Measurements from ENCODE around the gene PTPN1. TPM values are rescaled to one million over a fixed set of nuclear protein-coding genes. Genes with fewer than 3 reads are reported as not detected.
A peak's percentile ranks its signal among the peaks of the same experiment; 100 is the strongest.

Gene PTPN1
- total and polyA plus RNA-seq, 2 experiments from 2014 or later, result 19.4 to 29.4 TPM

DNA sequence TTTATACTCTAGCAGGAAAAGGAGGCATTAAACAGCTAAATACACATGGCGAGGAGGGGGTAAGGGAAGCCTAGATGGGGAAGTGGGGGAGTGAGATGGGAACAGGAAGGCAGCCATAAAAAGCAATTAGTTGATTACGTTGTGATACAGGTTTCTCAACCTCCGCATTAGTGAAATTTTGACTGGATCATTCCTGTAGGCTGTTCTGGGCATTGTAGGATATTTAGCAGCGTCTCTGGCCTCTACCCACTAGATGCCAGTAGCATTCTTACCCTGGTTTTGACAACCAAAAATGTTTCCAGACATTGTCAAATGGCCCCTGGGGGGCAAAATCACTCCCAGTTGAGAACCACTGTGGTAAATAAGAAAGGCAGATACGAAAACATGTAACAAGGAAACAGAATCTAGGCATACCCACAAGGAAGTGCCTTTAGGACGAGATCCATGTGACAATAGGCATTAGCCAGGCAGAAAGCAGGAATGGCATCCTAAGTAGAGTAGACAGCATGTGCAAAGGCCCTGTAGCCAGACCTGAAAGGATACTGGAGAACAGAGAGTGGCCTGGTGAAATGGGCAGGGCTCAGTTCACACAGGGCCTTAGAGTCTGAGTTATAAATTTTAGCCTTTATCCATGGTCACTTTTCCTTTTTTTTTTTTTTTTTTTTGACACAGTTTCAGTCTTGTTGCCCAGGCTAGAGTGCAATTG, 25.8 kb upstream of the PTPN1 start:
- DNase-seq (ENCODE audit: low read depth in 1 of 2, low spot score in 1 of 2), result no peak

DNA sequence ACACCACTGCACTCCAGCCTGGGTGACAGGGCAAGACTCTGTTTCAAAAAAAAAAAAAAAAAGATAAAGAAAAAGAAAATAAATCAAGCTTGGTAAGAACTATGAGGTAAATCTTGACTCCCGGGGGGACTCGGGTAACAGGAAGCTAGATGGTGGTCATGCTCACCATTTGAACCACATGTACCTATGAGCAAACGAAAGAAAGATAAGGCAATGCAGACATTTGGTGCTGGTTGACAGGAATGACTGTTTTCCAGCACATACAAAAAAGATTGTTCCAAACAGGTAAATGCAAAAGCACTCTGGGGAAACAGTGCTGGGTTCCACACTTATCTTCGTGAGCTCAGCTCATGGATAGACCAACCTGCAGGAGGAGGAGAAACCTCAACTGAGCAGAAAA, 22.8 kb upstream of the PTPN1 start:
- Histone ChIP-seq H3K9me3 (ENCODE audit: low read depth) (no peaks in the 10 kb centered on the region), H3K4me1 (ENCODE audit: low read depth) (no peaks in the 10 kb centered on the region)
- TF ChIP-seq, protein P1, sequence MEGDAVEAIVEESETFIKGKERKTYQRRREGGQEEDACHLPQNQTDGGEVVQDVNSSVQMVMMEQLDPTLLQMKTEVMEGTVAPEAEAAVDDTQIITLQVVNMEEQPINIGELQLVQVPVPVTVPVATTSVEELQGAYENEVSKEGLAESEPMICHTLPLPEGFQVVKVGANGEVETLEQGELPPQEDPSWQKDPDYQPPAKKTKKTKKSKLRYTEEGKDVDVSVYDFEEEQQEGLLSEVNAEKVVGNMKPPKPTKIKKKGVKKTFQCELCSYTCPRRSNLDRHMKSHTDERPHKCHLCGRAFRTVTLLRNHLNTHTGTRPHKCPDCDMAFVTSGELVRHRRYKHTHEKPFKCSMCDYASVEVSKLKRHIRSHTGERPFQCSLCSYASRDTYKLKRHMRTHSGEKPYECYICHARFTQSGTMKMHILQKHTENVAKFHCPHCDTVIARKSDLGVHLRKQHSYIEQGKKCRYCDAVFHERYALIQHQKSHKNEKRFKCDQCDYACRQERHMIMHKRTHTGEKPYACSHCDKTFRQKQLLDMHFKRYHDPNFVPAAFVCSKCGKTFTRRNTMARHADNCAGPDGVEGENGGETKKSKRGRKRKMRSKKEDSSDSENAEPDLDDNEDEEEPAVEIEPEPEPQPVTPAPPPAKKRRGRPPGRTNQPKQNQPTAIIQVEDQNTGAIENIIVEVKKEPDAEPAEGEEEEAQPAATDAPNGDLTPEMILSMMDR (IDR thresholded peaks at IDR 0.05; ENCODE audit: low read depth, low read length), result no peak

More for the DNA sequence above, 25.8 kb upstream of the PTPN1 start:
- Histone ChIP-seq H3K27ac (no peak overlapping the region), H3K4me3 (no peak overlapping the region), H3K36me3 (no peaks in the 10 kb centered on the region), H3K9me3 (ENCODE audit: low read depth) (no peaks in the 10 kb centered on the region), H3K4me1 (ENCODE audit: low read depth) (no peaks in the 10 kb centered on the region), H3K27me3 (no peaks in the 10 kb centered on the region)
- TF ChIP-seq, protein P1 (IDR thresholded peaks at IDR 0.05; ENCODE audit: low read depth, low read length), result no peak

GRCh38 chr20:50488236-50488806, 21.9 kb upstream of the PTPN1 start:
- Histone ChIP-seq H3K27me3 (no peaks in the 10 kb centered on the region), H3K36me3 (no peaks in the 10 kb centered on the region), H3K9me3 (ENCODE audit: low read depth) (no peaks in the 10 kb centered on the region), H3K27ac (no peak overlapping the region), H3K4me3 (no peak overlapping the region), H3K4me1 (ENCODE audit: low read depth) (no peaks in the 10 kb centered on the region)
- no peak for DNase-seq (ENCODE audit: low read depth in 1 of 2, low spot score in 1 of 2)
- TF ChIP-seq, protein P1 (IDR thresholded peaks at IDR 0.05; ENCODE audit: low read depth, low read length), result no peak

More for the DNA sequence above, 22.8 kb upstream of the PTPN1 start:
- Histone ChIP-seq H3K4me3 (no peak overlapping the region), H3K27me3 (no peaks in the 10 kb centered on the region), H3K27ac (no peak overlapping the region), H3K36me3 (no peaks in the 10 kb centered on the region)
- DNase-seq (ENCODE audit: low read depth in 1 of 2, low spot score in 1 of 2), result no peak

GRCh38 chr20:50491168-50491567, 19.0 kb upstream of the PTPN1 start:
- Histone ChIP-seq H3K36me3 (no peaks in the 10 kb centered on the region), H3K27ac (no peak overlapping the region), H3K9me3 (ENCODE audit: low read depth) (no peaks in the 10 kb centered on the region), H3K4me3 (no peak overlapping the region), H3K27me3 (no peaks in the 10 kb centered on the region), H3K4me1 (ENCODE audit: low read depth) (no peaks in the 10 kb centered on the region)
- DNase-seq (ENCODE audit: low read depth in 1 of 2, low spot score in 1 of 2), result no peak
- TF ChIP-seq, protein P1 (IDR thresholded peaks at IDR 0.05; ENCODE audit: low read depth, low read length), result no peak

- no peaks in the 10 kb centered on the region for H3K27me3 ChIP-seq
- H3K27ac ChIP-seq, result no peak overlapping the region
Observed at GRCh38 chr20:50491926-50492634, 18.1 kb upstream of the PTPN1 start.

More at GRCh38 chr20:50491926-50492634, 18.1 kb upstream of the PTPN1 start:
- no peaks in the 10 kb centered on the region for H3K9me3 ChIP-seq (ENCODE audit: low read depth)
- no peak overlapping the region for H3K4me3 ChIP-seq
- TF ChIP-seq, protein P1 (IDR thresholded peaks at IDR 0.05; ENCODE audit: low read depth, low read length), result no peak
- no peaks in the 10 kb centered on the region for H3K36me3 ChIP-seq
- no peaks in the 10 kb centered on the region for H3K4me1 ChIP-seq (ENCODE audit: low read depth)
- peak in 1 of 2 donors; percentile 85 for DNase-seq (ENCODE audit: low read depth in 1 of 2, low spot score in 1 of 2)
